GM21423 (cell line): ENCODE data around the gene POLR2M.

ENCODE experiments used
- ATAC-seq: cut with Tn5 transposase; IDR thresholded peaks from one replicate; pipeline ENCODE4 v1.9.1; 2021; ENCODE audit warnings: mild to moderate bottlenecking, moderate library complexity; ENCODE audit not compliant: unreplicated experiment

Gene POLR2M

DNA sequence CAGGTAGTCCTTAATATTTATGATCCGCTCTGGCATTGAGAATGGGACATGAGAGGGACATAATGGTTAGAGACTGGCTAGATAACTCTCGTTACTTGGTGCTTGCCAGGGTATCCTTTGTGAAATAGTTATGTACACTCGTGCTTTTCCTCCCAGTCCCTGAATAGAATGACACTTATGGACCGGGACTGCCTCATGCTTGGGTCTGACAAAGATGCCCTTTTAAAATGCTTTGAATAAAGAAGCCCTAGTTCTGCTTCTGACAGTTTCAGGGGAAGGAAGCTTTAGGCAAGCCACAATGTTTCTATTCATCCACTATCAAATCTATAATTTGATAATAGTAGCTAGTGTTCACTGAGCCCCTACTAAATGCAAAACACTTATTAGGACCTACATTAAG is 29.4 kb downstream of the POLR2M start:
- no peak for ATAC-seq

DNA sequence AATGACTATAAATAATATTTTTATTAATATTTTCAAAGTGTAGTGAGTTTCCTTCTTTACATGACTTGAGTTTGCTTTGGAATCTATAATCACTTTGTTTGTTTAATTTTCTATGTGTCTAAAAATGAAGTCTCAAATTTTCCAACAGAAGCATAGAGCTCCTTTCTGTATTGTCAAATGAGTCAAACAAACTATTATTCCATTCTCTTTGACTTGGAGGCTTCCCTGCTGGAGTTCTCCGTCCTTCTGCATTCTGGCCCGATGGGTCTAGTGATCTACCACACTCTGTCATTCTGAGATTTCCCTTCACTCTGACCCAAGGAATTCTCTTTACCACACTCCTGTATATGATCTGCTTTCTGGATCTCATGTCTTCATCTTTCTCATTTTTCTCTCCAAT is 30.1 kb downstream of the POLR2M start:
- ATAC-seq = no peak

DNA sequence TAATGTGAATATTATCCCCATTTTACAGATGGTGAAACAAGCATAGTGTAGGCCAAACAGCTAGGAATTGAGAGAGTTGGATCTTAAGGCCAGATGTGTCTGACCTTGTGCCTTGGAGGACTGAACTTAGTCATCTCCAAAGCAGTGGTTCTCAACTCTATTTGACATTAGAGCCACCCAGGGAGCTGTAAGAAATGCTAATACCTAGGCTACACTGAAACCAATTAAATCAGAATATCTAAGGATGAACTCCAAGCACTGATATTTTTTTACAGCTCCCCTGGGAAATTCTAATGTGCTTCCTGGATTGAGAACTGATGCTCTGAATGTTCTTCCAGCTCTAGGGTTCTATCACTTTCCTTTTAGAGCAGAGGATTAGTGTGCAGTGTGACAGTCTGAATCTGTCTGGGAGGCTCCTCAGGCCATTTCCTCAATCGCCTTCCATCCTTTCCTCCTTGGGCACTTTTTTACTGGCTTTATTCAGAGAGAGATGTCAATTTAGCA is 32.3 kb downstream of the POLR2M start:
- no peak for ATAC-seq

DNA sequence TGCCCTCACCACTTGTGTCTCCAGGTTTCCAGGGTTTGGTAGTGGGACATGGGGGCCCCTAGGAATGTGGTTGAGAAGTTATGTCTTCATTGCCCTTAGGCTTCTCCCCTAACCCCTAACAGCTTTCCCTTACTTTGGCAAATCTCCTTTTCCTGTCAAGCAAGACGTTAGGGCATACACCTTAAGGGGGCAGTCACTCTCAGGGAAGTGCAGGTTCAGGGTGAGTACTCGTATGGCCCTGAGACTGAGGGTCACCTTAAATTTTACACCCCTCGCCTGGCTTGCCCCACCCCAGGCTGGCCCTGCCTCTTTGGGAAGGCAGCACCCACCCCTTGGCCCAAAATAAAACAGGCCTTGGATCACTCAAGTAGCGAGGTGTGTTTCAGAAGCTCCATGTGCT is 33.5 kb downstream of the POLR2M start:
- ATAC-seq = no peak

DNA sequence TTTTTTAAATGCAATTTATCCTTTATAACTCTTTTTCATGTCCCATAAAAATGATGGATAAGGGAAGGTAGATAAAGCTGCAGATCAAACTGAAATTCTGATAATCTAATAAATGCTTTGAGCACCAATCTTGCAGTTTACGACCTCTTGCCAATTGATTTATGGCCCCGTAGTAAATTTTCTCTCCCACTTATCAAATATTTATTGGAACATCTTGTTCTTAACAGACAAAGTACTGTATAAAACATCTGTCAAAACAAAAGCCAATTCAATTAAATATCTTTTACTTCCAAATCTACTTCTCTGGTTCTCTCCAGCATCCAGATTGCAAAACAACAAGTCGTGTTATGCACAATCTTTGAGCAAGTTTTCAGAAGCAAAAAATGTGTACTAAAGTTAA is 34.6 kb downstream of the POLR2M start:
- no peak for ATAC-seq

DNA sequence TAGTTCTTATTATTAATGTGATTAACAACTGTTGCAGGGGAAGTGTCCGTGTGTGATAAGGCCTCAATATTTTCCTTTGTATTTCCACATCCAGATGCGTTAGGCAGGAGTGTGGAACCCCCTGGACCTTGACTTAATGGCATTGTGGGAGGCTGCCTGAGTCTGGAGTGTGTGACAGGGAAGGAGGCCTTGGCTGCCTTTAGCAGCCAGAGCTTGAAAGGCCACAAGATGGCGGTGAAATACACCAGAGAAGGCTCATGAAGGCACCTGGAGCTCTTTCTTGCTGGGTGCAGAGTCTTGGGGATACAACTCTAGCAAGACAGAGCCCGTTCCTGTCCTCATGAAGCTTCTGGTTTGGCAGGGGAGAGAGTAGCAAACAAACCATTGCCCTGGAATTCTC is 36.9 kb downstream of the POLR2M start:
- ATAC-seq = no peak

DNA sequence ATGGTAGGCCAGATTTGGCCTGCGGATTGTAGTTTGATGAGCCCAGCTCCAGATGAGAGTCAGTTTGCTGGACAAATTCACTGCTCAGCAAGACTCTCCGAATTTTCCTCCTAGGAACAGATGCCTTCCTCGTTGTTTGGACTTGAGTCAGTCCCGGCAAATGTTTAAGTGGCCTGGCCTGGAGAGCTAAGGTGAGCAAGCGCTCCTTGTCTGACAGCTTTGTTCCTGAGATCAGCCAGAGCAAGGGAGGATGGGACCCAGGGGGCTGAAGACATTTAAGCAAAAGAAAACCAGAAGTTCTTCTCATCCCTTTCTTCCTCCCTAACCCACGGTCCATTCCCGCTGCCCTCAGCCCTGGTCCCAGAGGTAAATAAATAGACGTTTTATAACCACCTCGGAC is 40.3 kb downstream of the POLR2M start:
- ATAC-seq = no peak

DNA sequence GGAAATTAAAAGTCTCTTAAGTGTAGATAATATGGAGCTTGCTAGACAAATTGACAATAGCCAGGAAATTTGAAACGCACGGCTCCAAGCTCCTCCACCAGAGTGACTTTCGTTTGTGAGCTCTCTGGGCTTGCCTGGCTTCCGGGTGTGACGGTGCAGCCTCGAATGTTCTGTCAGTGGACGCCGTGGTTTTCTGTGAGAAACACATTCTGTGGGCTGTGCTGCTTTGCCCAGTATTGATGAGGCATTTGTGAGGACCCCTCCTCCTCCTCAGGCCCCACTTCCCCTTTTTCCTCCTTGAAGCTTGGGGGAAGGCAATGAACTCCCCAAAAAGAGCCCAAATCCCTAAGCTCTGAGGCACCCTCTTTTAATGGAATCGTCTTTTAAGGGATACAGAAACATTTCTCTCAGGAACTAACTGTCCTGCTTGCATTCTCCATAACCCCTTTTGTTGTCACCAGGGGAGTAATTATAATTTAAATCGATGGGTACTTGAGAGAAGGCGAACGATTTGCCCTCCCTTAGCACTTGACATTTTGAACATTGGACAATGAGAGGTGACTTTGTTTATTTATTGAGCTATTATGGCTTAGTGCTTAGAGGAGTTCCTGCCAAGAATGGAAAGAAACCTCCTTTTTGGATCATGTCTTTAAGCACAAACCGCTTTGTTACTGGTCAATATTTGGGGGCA is 40.8 kb downstream of the POLR2M start:
- ATAC-seq = no peak

DNA sequence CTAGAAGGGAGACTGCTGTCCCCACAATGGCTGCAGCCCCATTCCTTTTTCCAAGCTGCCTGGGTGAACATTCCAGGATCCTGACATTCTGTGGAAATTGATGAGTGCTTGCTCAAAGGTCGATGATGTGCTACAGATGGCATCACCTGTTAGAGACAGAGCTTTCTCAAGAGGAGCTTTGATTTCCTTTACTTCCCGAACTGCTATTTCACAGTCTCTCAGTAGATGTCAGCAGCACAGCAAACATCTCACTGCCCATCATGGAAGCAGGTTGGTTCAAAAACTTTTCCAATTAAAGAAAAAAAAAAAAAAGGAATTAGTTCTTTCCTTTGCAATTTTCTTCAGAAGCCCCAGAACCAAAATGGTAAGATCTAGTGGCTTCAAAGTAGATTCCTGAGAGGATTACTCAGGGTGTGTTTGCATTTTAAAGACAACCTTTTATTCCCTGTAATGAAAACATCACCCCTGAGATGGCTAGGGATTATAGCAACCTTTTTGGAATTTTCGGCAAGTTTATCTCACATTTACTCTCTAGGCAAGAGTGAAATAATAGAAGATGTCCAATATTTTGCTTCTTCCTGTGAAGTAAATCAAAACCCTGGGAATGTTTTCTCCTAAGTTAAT is 44.8 kb downstream of the POLR2M start:
- no peak for ATAC-seq

DNA sequence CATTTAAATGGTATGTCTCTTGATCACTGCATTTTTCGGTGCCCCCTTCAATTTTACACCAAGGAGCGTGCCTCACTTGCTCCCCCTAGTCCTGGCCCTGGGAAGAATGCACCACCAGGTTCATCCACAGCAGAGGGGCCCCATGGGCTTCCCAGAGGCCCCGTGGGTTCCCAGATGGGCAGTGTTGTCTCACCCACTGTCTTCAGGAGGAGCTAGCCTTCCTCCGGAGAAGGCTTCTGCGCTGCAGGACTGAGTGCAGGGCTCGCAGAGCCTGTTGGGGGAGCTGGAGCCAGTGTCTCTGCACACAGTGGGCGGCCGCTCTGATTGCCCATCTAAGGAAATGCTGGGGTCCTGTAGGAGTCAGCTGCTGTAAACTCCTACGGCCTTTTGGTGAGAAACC is 45.9 kb downstream of the POLR2M start:
- ATAC-seq = no peak

DNA sequence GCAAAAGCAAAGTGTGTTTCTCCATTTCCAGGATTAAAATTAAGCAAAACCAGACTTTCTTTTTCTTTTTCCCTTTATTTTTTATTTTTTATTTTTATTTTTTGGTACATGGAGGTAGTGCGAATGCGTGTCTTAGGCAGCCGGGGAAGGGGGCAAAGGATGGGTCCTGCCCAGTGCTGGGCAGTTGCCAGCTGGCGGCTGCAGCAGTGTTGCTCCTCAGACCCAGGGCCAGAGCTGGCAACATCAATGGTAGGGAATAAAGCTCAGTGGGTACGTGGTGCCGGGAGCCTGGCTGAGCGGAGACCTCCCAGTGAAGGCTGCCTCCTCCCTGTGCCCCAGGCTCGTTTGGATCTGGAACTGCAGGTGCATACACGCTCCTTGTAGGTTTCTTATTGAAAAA is 46.3 kb downstream of the POLR2M start:
- no peak for ATAC-seq

DNA sequence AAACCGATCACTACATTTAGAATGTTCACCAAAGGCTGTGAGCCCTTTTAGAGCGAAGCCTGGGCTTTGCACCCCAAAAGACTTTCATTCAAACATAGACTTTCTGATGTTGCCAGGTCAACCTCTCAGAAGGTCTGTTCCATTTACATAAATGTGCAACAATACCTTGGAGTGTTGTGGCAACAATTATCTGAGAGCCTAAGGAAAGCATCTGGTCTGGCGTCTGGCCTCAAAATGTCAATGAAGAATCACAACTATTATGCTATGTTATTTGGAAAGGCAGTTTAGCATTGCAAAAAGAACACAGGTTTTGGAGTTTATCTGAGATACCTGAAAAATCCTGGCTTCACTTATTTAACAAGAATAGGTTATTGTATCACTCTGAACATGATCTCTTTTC is 50.0 kb downstream of the POLR2M start:
- ATAC-seq = no peak

DNA sequence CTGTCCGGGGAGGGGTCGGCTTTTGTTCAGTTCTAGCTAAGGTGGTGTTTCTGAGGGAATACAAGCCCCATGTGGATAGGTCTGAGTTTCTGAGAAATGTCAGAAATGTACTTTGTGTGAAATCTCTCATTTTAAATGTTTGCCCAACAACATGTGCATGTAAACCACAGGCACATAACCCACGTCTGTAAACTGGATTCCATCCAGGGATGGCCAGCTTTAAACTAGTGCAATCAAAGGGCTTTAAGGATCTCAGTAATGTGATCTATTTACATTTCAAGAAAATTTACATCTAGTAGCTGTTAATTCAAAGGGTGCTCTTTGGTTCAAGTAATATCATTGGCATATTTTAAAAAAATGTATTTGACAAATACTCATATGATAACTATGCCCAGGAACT is 52.0 kb downstream of the POLR2M start:
- no peak for ATAC-seq

DNA sequence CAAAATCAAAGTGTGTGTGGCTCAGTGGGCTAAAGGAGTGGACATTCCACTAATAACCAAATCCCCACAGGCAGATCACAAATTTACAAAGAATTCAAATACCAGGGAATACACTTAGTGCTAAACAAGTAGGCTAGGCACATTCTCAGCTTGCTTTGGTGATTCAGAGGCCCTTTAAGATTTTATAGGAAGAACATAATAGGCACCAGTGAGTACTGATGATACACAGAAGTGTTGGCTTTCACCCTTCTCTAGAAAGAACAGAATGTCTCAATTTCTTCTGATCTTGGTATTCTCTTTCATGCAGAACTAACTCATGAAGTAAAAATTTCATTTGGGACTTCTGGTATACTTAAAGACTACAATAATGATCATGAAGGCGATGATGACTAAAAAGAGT is 55.0 kb downstream of the POLR2M start:
- ATAC-seq = no peak

DNA sequence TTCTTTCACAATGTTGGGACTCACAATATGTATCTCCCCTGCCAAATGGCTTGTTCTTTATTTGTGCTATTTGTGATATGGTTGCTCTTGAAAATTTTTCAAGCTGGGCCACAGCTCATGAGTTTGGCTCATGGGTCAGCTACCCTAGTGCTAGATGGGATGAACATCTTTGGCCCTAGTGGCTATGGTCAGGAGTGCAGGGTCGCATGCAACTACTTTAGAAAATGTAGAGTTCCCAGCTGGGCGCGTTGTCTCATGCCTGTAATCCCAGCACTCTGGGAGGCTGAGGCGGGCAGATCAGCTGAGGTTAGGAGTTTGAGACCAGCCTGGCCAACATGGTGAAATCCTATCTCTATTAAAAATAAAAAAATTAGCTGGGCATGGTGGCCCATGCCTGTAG is 55.8 kb downstream of the POLR2M start:
- no peak for ATAC-seq

DNA sequence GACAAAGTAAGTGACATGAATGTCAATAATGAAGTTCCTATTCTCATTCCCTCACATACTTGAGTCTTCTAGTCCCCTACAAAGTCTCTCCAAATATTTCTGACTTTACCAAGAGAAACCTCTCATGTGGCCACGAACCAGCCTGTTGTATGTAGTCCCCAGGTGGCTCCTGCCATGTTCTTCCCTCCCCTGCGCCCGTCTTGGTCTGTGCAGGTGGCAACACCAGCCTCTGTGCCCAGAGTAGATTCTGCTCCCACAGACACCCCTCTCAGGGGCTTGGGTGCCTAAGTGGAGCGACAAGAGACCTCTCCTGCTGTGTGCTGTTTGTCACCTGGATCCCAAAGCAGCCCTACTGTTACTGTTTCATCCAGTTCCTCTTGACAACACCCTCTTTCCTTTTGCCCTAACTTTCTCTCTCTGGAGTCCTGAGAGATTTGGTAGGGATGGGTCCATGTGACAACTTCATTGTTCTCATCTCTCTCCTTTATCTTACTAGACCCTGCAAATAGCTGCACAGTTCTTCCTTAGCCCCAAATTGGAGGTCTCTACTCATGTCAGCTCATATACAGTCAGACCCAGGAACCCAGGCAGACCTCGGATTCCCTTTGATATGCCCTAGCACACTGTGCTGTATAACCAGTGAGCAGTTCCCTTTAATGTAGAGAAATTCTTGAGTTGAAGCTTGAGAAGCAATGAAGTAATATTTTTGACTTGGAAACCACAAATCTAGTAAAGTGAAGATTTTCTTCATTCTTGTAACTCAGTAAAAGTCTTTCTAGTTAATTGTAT is 56.9 kb downstream of the POLR2M start:
- no peak for ATAC-seq
